Mucosa of gallbladder (tissue), 1 donor: Measurements from ENCODE around the gene SEC16A. TPM values are rescaled to one million over a fixed set of nuclear protein-coding genes. Genes with fewer than 3 reads are reported as not detected.

Experiments used
- DNase-seq: peaks from one replicate; pipeline ENCODE4 v3.0.0-alpha.2; 2020; ENCODE audit warnings: low spot score
- total RNA-seq: library from RNA; stranded (reverse); gene quantifications from one replicate; pipeline ENCODE4 v1.2.1, GENCODE V29; 2021
- donor health status: DM: no; HTN: no; CAD: no.

Gene SEC16A
- total RNA-seq: 78.4 TPM

- DNase-seq: peak; percentile 100
These were observed at the start of gene SEC16A for GRCh38 chr9:136482793-136483588. SEC16A (minus strand) TSS chr9:136483040; CDS start chr9:136477615, 5,425 bp downstream.

DNA sequence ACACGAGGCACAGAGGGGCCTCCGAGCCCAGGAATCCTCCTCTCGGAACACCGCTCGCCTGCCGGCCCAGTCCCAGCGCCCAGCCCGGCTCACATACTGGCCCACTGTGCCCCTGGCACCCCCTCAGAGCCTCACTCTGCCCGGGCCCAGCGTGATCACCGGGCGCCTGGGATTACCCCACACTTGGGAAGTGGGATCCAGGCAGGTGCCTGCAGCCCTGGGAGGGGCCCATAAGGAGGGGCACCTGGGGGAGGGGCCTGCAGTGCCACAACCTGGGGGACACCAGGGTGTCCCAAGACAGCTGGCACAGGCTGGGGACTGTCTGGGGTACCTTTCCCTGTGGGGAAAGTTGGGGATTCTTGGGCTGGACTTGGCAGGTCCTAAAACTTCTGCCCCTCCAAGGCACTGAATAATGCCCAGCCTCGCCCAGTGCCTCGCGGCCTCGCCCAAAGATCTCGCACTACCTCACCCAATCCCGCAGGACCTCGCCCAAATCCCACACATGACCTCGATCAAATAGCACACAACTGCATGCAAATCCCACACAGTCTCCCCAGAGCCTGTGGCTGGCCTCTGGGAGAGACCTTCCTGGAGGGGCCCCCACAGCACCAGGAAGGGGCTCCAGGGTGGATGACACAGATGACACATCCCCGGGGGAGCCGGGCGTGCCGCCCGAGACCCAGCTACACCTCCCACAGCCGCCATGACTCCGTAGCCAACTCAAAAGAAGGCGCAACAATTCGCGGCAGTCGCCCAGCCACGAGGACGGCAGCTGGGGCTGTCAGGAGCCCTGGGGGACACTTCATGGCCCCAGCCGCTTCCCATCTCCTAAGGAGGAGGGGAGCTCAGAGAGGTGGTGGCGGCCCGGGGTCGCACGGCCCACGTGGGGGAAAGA lies 49.3 kb upstream of the SEC16A start:
- DNase-seq: no peak

DNA sequence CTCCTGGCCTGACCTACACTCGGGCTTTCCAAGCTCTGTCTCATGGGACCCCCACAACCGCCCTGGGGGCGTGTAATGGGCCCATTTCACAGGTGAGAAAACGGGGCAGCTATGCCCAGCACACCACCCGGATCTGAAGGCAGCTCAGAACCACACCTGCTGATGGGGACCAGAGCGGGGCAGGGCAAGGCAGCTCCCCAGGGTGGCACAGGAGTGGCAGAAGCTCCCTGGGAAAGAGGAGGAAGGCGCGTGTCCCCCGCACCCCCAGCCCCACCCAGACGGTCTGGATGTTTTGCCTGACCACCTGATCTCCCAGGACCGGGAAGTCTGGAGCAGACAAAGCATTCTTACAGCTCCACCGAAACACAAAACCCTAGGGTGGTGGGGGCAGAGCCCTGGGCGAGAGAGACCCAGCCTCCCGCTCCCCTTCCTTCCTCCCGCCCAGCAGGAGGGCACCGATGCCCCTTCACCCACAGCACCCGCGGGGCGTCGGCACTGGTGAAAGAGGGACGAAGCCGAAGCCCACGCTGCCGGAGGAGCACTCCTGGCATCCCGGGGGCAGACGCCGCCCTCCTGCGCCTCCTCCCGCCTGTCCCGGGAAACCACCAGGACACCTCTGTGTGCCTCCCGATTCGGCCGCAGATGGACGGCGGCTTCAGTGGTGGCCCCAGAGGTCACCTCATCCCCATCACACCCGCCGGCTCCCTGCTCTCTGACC lies 48.5 kb upstream of the SEC16A start:
- DNase-seq: no peak

DNA sequence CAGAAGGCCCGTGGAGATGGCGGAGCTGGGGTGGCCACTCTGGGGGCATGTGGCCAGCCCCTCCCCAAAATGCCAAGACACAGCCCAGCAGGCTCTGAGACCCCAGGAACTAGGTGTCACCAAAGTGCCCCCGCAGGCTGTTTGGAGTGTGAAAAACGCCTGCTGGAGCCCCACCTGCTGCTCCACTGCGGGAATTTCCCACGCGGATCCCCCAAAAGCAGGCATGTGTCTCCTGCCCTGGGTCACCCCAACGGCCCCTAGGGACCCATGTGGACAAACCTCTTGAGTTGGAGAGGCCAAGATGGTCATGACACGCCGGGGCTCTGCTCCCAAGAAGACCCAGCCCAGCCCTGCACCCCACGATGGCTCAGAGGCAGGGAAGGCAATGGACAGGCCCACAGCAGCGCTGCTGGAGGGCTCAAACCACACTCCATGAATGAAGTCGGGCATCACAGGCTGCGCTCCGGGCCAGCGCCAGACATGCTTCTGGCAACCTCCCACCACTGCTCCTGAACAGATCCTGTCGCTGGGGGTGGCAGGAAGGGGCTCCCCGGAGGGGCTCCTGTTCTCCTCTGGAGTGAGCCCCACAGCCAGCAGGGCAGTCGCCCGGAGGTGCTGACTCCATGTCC lies 47.7 kb upstream of the SEC16A start:
- DNase-seq: no peak

- no peak for DNase-seq
These were observed 46.9 kb upstream of the SEC16A start for GRCh38 chr9:136529516-136530460.

DNA sequence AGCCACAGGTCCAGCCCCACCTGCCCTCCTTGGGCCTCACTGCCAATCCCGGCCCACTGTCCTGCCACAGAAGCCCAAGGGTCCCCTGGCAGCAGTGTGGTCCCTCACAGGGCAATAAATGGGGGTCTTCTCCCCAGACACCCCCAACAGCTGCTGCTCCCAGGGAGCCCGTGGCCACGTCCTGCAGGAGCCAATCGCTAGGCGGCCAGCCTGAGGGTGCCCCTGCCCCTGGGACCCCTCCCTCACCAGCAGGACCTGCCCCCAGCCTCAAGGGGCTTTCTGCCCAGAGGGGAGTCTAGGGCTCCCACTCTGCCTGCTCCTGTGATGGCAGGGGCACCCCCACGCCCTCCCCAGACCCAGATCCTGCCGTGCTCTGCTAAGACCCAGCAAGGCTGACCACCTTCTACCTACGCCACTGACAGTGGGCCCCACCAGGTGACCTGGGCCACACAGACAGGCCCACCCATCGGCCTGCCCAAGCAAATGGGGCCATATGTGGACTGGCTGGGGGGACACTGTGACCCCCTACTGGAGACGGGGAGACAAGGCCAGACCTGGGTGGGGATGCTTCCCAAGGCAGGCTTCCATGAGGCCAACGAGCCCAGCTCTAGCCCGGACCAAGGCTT lies 46.0 kb upstream of the SEC16A start:
- DNase-seq: no peak

GRCh38 chr9:136527721-136528710 lies 45.2 kb upstream of the SEC16A start:
- no peak for DNase-seq

DNA sequence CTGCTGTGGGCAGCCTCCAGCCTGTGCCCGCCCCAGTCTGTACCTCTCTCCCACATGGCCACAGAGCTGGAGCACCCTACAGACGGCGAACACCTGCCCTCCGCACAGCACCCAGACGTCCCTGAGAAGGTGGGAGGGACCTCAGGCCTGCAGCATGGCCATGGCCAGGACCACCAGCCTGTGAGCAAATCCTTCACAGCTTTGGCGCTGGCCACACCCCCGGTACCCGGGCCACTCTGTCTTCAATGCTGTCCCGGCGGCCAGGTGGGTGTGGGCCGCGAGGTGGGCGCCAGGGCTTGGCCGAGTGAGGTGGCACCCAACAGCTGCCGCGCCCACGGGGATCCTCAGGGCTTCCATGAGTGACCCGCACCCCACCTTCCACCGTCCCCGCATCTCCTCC lies 44.3 kb upstream of the SEC16A start:
- DNase-seq: no peak

- peak; percentile 51 for DNase-seq
These were observed 43.8 kb upstream of the SEC16A start for GRCh38 chr9:136526625-136527066.

GRCh38 chr9:136525841-136526499 lies 43.1 kb upstream of the SEC16A start:
- DNase-seq: no peak

DNA sequence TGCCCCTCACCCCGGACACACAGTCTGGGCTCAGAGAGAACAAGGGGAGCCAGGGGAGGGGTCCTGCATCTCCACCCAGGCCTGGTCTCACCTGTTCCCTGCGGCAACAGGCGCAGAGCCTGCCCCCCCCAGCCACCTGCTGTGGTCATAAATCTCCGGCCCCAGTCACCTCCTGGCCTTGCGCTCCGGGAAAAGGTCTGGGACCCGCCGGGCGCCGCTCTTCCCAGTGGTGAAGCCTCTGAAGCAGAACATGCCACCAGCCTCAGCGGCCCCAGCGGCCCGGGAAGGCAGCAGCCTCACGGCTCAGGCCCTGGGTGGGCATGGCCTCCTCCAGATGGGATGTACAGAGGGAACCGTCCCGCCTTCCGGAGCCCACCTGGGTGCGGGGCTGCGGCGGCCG lies 42.4 kb upstream of the SEC16A start:
- DNase-seq: no peak

DNA sequence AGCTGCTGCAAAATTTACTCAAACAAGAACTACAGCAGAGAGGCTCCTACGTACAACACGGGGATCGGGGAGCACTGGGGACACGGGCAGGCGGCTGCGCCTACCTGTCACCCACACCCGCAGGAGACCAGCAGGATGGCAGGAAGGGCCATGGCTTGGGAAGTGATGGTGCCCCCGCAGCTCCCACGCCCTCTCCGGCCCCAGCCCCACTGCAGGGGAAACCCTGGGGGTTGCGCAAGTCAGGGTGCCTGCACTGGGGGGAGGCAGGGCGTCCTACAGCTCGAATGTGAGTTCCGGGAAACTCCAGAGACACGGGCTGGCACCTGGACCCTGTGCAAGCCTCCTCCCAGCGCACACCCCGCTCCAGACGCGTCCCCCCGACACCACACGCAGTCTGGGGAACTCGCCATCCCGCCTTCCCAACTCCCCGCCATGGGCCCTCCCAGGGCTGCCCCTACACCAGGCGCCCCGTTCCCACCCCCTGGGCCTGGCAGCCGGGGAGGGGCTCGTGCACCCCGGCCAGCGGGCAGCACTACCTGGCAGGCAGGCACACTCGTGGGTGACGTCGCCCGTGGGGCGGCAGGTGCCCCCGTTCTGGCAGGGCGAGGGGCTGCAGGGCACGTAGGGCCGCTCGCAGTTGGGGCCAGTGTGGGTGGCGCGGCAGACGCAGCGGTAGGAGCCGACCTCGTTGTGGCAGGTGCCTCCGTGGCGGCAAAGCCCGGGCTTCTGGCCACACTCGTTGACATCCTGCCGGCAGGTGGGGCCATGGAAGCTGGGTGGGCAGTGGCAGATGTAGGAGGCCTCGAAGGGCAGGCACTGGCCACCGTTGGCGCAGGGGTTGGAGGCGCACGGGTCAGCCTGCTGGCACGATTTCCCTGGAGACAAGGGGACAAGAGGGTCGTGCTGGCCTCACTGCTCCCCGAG lies 39.7 kb upstream of the SEC16A start:
- no peak for DNase-seq

DNA sequence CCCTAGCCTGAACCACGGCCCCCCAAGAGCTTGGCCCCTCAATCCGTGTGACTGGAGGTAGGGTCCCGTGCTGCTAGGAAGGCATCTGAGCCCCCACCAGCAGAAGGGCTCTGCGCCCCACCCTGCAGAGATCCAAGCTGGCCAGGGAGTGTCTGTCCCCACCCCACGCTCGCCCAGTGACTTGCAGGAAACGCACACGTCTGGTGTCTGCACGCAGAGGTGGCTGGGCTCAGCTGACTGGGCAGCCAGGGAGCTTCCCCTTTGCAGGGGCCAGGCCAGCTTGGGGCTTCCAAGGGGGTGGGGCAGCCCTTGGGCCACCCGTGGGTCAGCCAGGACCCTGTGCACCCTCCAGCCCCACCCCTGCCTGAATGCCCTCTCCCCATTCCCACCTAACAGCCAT lies 38.7 kb upstream of the SEC16A start:
- peak; percentile 67 for DNase-seq

- DNase-seq: peak; percentile 80
These were observed 37.3 kb upstream of the SEC16A start for GRCh38 chr9:136520053-136520540.

DNA sequence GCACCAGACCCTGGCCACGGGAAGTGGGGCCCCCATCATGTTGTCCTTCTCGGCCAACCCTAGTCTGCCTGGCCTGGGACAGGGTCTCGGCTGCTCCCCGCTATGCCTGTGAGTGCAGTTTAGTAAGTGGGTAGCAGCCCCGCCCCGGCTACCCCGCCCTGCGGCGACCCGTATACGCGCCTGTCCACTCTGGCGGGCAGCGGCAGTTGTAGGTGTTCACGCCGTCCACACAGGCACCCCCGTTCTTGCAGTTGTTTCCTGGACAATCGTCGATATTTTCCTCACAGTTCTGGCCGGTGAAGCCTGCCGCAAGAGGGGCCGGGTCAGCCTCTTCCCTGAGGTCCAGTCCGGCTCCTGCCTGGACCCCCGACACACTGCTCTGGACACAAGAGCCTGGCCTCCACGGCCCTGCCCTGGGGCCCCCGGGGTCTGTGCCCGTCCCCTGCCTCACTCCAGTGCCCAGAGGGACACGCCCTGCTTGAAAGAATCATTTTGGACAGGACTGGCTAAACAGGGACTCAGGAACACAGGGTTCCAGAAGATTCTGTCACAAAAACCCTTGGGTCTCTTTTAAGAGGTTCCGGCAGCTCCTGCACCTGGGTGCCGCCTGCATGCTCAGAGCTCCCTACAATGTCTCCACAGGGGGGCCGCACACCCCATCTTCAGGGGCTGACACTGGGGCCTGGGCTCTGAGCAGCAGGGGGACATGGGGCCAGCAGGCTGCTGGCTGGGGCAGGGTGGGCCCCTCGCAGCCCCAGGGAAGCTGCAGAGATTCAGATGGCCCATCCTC lies 36.6 kb upstream of the SEC16A start:
- DNase-seq: no peak

- peak; percentile 31 for DNase-seq
These were observed 35.8 kb upstream of the SEC16A start for GRCh38 chr9:136518623-136519022.
